Measurements from ENCODE around the gene BTAF1.

DNA sequence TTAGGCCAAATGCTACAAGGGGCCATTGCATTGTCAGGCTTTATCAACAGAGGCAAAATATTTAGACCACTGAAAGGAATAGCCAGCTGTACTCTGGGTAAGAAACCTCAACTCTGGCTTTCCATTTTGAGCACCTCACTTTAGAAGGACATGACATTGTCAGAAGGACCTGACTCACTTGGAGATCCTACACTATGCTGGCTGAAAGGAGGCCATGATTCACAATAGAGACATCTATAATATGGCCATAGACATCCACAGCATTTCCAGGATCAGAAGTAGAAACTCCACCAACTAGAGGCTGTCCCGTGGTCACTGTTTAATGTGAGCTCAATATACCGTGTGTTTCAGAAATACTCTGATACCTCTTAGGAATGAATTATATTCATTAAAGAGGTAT, 140.9 kb downstream of the BTAF1 start:
- TF ChIP-seq, protein P1, sequence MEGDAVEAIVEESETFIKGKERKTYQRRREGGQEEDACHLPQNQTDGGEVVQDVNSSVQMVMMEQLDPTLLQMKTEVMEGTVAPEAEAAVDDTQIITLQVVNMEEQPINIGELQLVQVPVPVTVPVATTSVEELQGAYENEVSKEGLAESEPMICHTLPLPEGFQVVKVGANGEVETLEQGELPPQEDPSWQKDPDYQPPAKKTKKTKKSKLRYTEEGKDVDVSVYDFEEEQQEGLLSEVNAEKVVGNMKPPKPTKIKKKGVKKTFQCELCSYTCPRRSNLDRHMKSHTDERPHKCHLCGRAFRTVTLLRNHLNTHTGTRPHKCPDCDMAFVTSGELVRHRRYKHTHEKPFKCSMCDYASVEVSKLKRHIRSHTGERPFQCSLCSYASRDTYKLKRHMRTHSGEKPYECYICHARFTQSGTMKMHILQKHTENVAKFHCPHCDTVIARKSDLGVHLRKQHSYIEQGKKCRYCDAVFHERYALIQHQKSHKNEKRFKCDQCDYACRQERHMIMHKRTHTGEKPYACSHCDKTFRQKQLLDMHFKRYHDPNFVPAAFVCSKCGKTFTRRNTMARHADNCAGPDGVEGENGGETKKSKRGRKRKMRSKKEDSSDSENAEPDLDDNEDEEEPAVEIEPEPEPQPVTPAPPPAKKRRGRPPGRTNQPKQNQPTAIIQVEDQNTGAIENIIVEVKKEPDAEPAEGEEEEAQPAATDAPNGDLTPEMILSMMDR (IDR thresholded peaks at IDR 0.05): no peak
- no peak for TF ChIP-seq POLR2AphosphoS5 (IDR thresholded peaks at IDR 0.05)

All from stomach (tissue), 4 donors.